IMR-90 (cell line): ENCODE data around the gene DAGLA. TPM values are rescaled to one million over a fixed set of nuclear protein-coding genes. Genes with fewer than 3 reads are reported as not detected.

Experiments
- ATAC-seq: fragments of 200-7000 bp; cut with Tn5 transposase; 2 replicates; pipeline ENCODE4 v1.9.1; 2020; ENCODE audit warnings: low read depth, mild to moderate bottlenecking, moderate library complexity
- BruUV-seq: library from RNA; stranded (reverse); fragments of 400-500 nt; replicated peaks from 2 replicates; lab custom pipeline; 2021; lab: Mats Ljungman, UMichigan
- CTCF ChIA-PET: fragments of 300-600 bp; formaldehyde crosslinking; extraction: SDS; loops from one replicate; lab custom pipeline; 2021; ENCODE audit warnings: antibody characterized with exemption; lab: Yijun Ruan, JAX
- POLR2A ChIA-PET: fragments of 300-600 bp; sonication (Branson Sonifier 250); formaldehyde crosslinking; loops from one replicate; lab custom pipeline; 2022; ENCODE audit warnings: antibody characterized with exemption; ENCODE audit not compliant: unreplicated experiment; lab: Charles Lee
- DNase-seq: peaks from one replicate; pipeline ENCODE4 v3.0.0; 2013
- H2AFZ ChIP-seq: replicated peaks from 2 replicates; pipeline ENCODE3; 2013; ENCODE audit warnings: low read length, mild to moderate bottlenecking; ENCODE audit not compliant: poor library complexity
- H2AK5ac ChIP-seq: 2 replicates; pipeline ENCODE4 v1.6.1; 2013; ENCODE audit warnings: low read depth, low read length, inconsistent platforms
- H2AK9ac ChIP-seq: replicated peaks from 2 replicates; pipeline ENCODE3; 2013; ENCODE audit warnings: mild to moderate bottlenecking, low read depth, low read length, moderate library complexity; ENCODE audit not compliant: poor library complexity
- H2BK120ac ChIP-seq: 2 replicates; pipeline ENCODE4 v1.6.1; 2013; ENCODE audit warnings: low read depth, low read length, inconsistent platforms
- H2BK15ac ChIP-seq: 3 replicates; pipeline ENCODE4 v1.6.1; 2013; ENCODE audit warnings: low read depth, low read length, inconsistent platforms
- H2BK20ac ChIP-seq: 2 replicates; pipeline ENCODE4 v1.6.1; 2013; ENCODE audit warnings: low read depth, mild to moderate bottlenecking, inconsistent platforms, low read length, moderate library complexity
- H2BK5ac ChIP-seq: 2 replicates; pipeline ENCODE4 v1.6.1; 2013; ENCODE audit warnings: mild to moderate bottlenecking, low read depth, low read length, inconsistent platforms; ENCODE audit not compliant: poor library complexity, severe bottlenecking
- H3K14ac ChIP-seq: replicated peaks from 2 replicates; pipeline ENCODE4 v1.6.1; 2013; ENCODE audit warnings: low read depth, low read length, inconsistent platforms
- H3K18ac ChIP-seq: 2 replicates; pipeline ENCODE4 v1.6.1; 2013; ENCODE audit warnings: low read depth, low read length, control low read depth
- H3K23ac ChIP-seq: 2 replicates; pipeline ENCODE4 v1.6.1; 2013; ENCODE audit warnings: low read depth, low read length, inconsistent platforms
- H3K27ac ChIP-seq: 2 replicates; pipeline ENCODE4 v1.5.1; 2013; ENCODE audit warnings: mild to moderate bottlenecking, control low read depth, low read length; ENCODE audit not compliant: insufficient read depth
- H3K27me3 ChIP-seq: 2 replicates; pipeline ENCODE4 v1.6.1; 2013; ENCODE audit warnings: low read length; ENCODE audit not compliant: control insufficient read depth, insufficient read depth
- H3K36me3 ChIP-seq: 2 replicates; pipeline ENCODE4 v1.6.1; 2013; ENCODE audit warnings: low read length, mixed read lengths; ENCODE audit not compliant: control insufficient read depth, insufficient read depth
- H3K4ac ChIP-seq: 2 replicates; pipeline ENCODE4 v1.6.1; 2013; ENCODE audit warnings: low read depth, low read length, inconsistent platforms
- H3K4me1 ChIP-seq: 2 replicates; pipeline ENCODE4 v1.6.1; 2013; ENCODE audit warnings: low read length, mixed read lengths; ENCODE audit not compliant: control insufficient read depth, insufficient read depth
- H3K4me2 ChIP-seq: 2 replicates; pipeline ENCODE4 v1.6.1; 2013; ENCODE audit warnings: low read depth, mild to moderate bottlenecking, control low read depth, low read length, moderate library complexity
- H3K4me3 ChIP-seq: 2 replicates; pipeline ENCODE4 v1.5.1; 2013; ENCODE audit warnings: low read depth, mild to moderate bottlenecking, control low read depth, low read length, moderate library complexity; ENCODE audit not compliant: insufficient read depth
- H3K56ac ChIP-seq: 2 replicates; pipeline ENCODE4 v1.6.1; 2013; ENCODE audit warnings: low read length, inconsistent platforms; ENCODE audit not compliant: insufficient read depth; ENCODE audit errors: extremely low read depth
- H3K79me1 ChIP-seq, 2 experiments: 2 replicates each; pipeline ENCODE4 v1.6.1; 2013; ENCODE audit warnings: low read length in 2 of 2, inconsistent platforms in 1 of 2, low read depth in 1 of 2
- H3K9ac ChIP-seq: 2 replicates; pipeline ENCODE4 v1.6.1; 2013; ENCODE audit warnings: low read depth, low read length, control low read depth
- H3K9me1 ChIP-seq: 2 replicates; pipeline ENCODE4 v1.6.1; 2013; ENCODE audit warnings: low read length, inconsistent platforms; ENCODE audit not compliant: insufficient read depth
- H3K9me3 ChIP-seq: 2 replicates; pipeline ENCODE4 v1.6.1; 2013; ENCODE audit warnings: low read length; ENCODE audit not compliant: control insufficient read depth, insufficient read depth
- H4K20me1 ChIP-seq: 2 replicates; pipeline ENCODE4 v1.6.1; 2013; ENCODE audit warnings: low read length, inconsistent platforms; ENCODE audit not compliant: insufficient read depth
- H4K5ac ChIP-seq: 2 replicates; pipeline ENCODE4 v1.6.1; 2013; ENCODE audit warnings: mild to moderate bottlenecking, low read depth, low read length, control low read depth
- H4K8ac ChIP-seq, 2 experiments: 2 replicates each; pipeline ENCODE4 v1.6.1; 2013; ENCODE audit warnings: low read depth in 2 of 2, low read length in 2 of 2, control low read depth in 1 of 2, inconsistent platforms in 1 of 2
- H4K91ac ChIP-seq: 2 replicates; pipeline ENCODE4 v1.6.1; 2013; ENCODE audit warnings: low read depth, low read length, inconsistent platforms; ENCODE audit not compliant: insufficient read depth
- CEBPB ChIP-seq: IDR thresholded peaks from 2 replicates; pipeline ENCODE4 v1.6.1; 2012; ENCODE audit warnings: low read depth, low read length, improper control_type of control experiment
- FOS ChIP-seq: fragments of 150-350 bp; IDR thresholded peaks from 2 replicates; pipeline ENCODE4 v1.6.1; 2016; ENCODE audit warnings: low read depth, low read length
- MAZ ChIP-seq: IDR thresholded peaks from 2 replicates; pipeline ENCODE4 v1.6.1; 2012; ENCODE audit warnings: low read depth, mild to moderate bottlenecking, low read length, improper control_type of control experiment, moderate library complexity, borderline replicate concordance
- MXI1 ChIP-seq: IDR thresholded peaks from 2 replicates; pipeline ENCODE4 v1.6.1; 2012; ENCODE audit warnings: low read depth, mild to moderate bottlenecking, low read length, moderate library complexity, borderline replicate concordance
- NFE2L2 ChIP-seq: fragments of 150-350 bp; IDR thresholded peaks from 2 replicates; pipeline ENCODE4 v1.6.1; 2016; ENCODE audit warnings: low read depth, mild to moderate bottlenecking, low read length
- RAD21 ChIP-seq: IDR thresholded peaks from 2 replicates; pipeline ENCODE4 v1.6.1; 2012; ENCODE audit warnings: low read length, improper control_type of control experiment
- RCOR1 ChIP-seq: IDR thresholded peaks from 2 replicates; pipeline ENCODE4 v1.6.1; 2012; ENCODE audit warnings: mild to moderate bottlenecking, low read length, improper control_type of control experiment; ENCODE audit not compliant: insufficient replicate concordance
- WGBS, 2 experiments: methylation state at CpG; one replicate each; pipeline versions ENCODE4 v1.1.5 to v1.1.7; 2013; ENCODE audit warnings: missing lambda C conversion rate in 2 of 2; ENCODE audit not compliant: insufficient read length in 1 of 2; ENCODE audit errors: extremely low coverage in 2 of 2; 5-methylcytosine and 5-hydroxymethylcytosine counted together
- dilution Hi-C: fragments of 300-500 bp; cut with HindIII; formaldehyde crosslinking; loops from one replicate; pipeline ENCODE4 v1.14.3; 2018; ENCODE audit warnings: low sequenced_read_pairs; ENCODE audit not compliant: unreplicated experiment
- in situ Hi-C: fragments of 300-500 bp; cut with MboI; formaldehyde crosslinking; loops from 3 replicates; pipeline ENCODE4 v1.14.3; 2019; ENCODE audit warnings: low sequenced_read_pairs, inconsistent platforms, mixed read lengths
- intact Hi-C: fragments of 100-400 bp; cut with micrococcal nuclease; formaldehyde crosslinking; loops from 2 replicates; pipeline ENCODE4 v1.10.0; 2022
- polyA plus RNA-seq, 3 experiments: library from polyadenylated mRNA; depleted of rRNA; stranded (reverse); fragments of >200 nt; gene quantifications; 2 replicates each; pipeline ENCODE4 v1.2.3, GENCODE V29; 2012; ENCODE audit warnings: low replicate concordance in 1 of 3
- total RNA-seq: library from RNA; depleted of rRNA; stranded (reverse); fragments of >200 nt; gene quantifications from 2 replicates; pipeline ENCODE4 v1.2.3, GENCODE V29; 2012
- TF ChIP-seq, protein P1 (sequence below): conservative IDR thresholded peaks from 2 replicates; pipeline ENCODE4 v1.5.1; 2012; ENCODE audit warnings: mild to moderate bottlenecking, low read depth, low read length, improper control_type of control experiment
- TF ChIP-seq, protein P2 (sequence below): fragments of 150-350 bp; IDR thresholded peaks from 2 replicates; pipeline ENCODE4 v1.6.1; 2017; ENCODE audit warnings: mild to moderate bottlenecking, antibody characterized with exemption, low read length, low read depth

The DAGLA gene
- total and polyA plus RNA-seq, 2 of the 4 experiments (the other 2 are of a cell fraction): 0.90 to 3.8 TPM

DNA sequence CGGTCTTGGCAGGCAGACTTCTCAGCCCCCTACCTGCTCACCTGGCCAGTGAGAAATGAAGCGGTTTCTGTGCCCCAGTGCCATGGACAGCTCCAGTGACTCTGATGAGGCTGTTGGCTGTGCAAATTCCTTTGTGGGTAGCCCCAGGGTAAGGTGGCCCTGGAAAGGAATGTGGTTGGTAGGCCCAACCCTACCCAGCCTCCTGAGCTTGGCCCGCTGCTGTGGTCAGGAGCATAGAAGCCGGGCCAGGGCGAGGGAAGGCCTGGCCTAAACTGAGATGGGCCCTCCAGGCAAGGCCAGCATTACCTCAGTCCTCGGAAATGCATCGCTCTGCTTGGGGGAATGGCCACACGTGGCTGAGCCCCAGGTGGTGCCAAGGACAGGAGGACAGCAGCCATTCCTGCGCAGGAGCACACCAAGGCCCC, 16.9 kb downstream of the DAGLA start:
- H3K27ac ChIP-seq: no peak overlapping the region
- 0 out of 2 replicates have a peak overlapping the region, but pooled peaks have one; percentile 51 for H2AK5ac ChIP-seq
- no peaks in the 10 kb centered on the region for H3K9me3 ChIP-seq
- no peak overlapping the region for H2AK9ac ChIP-seq
- H4K20me1 ChIP-seq: no peaks in the 10 kb centered on the region
- no peaks in the 10 kb centered on the region for H3K9me1 ChIP-seq
- H3K56ac ChIP-seq: no peak overlapping the region
- H3K4me1 ChIP-seq: peaks cover 12% of the 10 kb centered on the region
- DNase-seq (no peak), ATAC-seq (no peak)
- in situ Hi-C loops: no loop called here
- H2BK20ac ChIP-seq: no peak overlapping the region
- no peak overlapping the region for H2BK15ac ChIP-seq
- no peak overlapping the region; the same call in 1 of the 2 replicates for H3K4ac ChIP-seq
- dilution Hi-C loops: no loop called here
- H3K18ac ChIP-seq: no peak overlapping the region
- POLR2A ChIA-PET: no interaction called here
- H3K4me3 ChIP-seq: no peak overlapping the region
- no peak for TF ChIP-seq RCOR1
- TF ChIP-seq, protein P1, sequence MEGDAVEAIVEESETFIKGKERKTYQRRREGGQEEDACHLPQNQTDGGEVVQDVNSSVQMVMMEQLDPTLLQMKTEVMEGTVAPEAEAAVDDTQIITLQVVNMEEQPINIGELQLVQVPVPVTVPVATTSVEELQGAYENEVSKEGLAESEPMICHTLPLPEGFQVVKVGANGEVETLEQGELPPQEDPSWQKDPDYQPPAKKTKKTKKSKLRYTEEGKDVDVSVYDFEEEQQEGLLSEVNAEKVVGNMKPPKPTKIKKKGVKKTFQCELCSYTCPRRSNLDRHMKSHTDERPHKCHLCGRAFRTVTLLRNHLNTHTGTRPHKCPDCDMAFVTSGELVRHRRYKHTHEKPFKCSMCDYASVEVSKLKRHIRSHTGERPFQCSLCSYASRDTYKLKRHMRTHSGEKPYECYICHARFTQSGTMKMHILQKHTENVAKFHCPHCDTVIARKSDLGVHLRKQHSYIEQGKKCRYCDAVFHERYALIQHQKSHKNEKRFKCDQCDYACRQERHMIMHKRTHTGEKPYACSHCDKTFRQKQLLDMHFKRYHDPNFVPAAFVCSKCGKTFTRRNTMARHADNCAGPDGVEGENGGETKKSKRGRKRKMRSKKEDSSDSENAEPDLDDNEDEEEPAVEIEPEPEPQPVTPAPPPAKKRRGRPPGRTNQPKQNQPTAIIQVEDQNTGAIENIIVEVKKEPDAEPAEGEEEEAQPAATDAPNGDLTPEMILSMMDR: no peak
- no peak for TF ChIP-seq CEBPB
- TF ChIP-seq MXI1: no peak
- no peak for TF ChIP-seq MAZ
- no peak for TF ChIP-seq NFE2L2
- TF ChIP-seq RAD21: no peak
- no peak for TF ChIP-seq FOS
- TF ChIP-seq, protein P2, sequence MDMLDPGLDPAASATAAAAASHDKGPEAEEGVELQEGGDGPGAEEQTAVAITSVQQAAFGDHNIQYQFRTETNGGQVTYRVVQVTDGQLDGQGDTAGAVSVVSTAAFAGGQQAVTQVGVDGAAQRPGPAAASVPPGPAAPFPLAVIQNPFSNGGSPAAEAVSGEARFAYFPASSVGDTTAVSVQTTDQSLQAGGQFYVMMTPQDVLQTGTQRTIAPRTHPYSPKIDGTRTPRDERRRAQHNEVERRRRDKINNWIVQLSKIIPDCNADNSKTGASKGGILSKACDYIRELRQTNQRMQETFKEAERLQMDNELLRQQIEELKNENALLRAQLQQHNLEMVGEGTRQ: no peak
- BruUV-seq: no TSS peak
- H2AFZ ChIP-seq: peak overlapping the region; percentile 2
- H2BK5ac ChIP-seq: no peak overlapping the region
- H3K14ac ChIP-seq: no peak overlapping the region
- H3K36me3 ChIP-seq: no peaks in the 10 kb centered on the region
- no peak overlapping the region for H4K91ac ChIP-seq
- no peak overlapping the region for H3K23ac ChIP-seq
- peaks cover 1% of the 10 kb centered on the region; the same call in 1 of the 2 replicates for H3K27me3 ChIP-seq
- no peak overlapping the region for H4K5ac ChIP-seq
- intact Hi-C loops: no loop called here
- no peak overlapping the region for H3K9ac ChIP-seq
- no peak overlapping the region for H2BK120ac ChIP-seq
- no peaks in the 10 kb centered on the region for H3K79me1 ChIP-seq
- no peak overlapping the region for H4K8ac ChIP-seq
- CTCF ChIA-PET: interaction anchor here (0.5 kb wide), 1 partner anchor 11 kb away, joined by 3 read pairs; no protein-coding TSS in a partner anchor
- WGBS, 2 experiments: 90% methylated on average over 6 of the region's 9 CpGs; no CpG with 5 or more reads in 1 of the 2 experiments
- H3K4me2 ChIP-seq: no peak overlapping the region
